Activated naive CD4-positive, alpha-beta T cell treated with Interleukin-2 at 50 U/mL for 16 hours (primary cell): ENCODE measurements around the gene HOXD4.

Experiments
- DNase-seq: peaks from one replicate; pipeline ENCODE4 v3.0.0-alpha.2; 2020

HOXD4 gene

DNA sequence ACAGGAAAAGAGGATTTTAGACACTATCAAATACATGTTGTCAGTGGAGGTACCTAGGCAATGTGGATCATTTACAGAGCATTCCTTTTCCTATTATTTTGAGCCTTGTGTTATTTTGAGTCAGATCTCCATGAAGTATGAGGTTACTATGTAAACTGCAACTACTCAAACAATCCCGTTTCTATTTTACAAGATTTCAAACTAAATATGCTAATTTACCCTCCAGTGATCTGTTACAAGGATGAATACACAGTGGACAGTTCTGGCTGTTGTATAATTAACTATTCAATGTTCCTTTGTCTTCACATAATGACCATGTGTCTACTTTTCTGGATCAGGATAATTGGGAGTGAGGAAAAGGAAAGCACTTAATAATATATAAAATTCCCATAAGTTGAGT is 41.7 kb downstream of the HOXD4 start:
- no peak for DNase-seq

DNA sequence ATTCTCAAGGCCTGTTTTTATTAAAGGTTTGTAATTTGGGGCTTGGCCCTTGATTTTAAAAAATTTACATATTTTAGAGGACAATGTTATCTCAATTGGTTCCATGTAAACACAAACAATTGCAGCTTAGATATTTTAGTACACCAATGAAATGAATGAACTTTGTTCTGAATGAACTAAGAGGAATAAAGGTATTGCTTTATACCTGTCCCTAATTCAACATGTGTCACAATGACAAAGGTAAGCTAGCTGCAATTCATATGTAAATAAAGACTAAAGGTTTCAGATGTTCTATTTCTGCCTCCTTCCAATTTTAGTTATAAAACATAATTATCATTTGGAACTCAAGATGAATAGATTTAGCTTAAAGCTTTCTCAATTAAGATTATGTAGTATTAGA is 48.6 kb downstream of the HOXD4 start:
- DNase-seq, result no peak

DNA sequence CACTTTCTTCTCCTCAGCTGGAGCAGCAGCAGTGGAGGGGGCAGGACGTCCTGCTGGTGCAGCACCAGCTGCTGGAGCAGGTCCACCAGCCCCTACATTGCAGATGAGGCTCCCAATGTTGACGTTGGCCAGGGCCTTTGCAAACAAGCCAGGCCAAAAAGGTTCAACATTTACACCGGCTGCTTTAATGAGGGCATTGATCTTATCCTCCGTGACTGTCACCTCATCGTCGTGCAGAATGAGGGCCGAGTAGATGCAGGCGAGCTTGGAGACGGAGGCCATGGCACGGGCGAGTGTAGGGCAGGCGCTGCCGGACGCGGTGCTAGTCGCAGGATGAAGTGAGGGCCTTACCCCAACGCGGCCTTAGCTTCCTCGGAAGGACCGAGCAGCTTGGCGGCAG is 49.6 kb downstream of the HOXD4 start:
- DNase-seq, result no peak

DNA sequence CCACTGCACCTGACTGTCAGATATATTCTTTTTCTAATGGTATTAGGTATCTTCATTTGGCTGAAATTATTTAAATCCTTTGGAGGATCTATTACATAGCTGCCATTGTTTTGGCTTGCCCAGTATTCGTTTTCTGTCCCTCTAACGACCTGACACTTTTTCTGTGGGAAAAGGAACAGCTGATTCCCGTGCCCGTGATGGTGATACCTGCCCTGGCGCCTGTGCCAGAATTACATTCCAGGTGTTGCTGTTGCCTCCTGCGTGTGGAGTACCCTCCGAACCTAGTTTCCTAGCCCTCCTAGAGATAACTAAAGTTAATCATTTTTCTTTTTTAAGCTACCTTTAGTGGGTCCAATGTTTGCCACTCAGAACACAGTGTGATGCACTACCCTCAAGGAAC is 51.1 kb downstream of the HOXD4 start:
- DNase-seq, result no peak
